ENCODE results near the gene RLN3. TPM values are rescaled to one million over a fixed set of nuclear protein-coding genes. Genes with fewer than 3 reads are reported as not detected.

Gene RLN3
- total and polyA plus RNA-seq, 2 of the 8 experiments (the other 6 are each of a cell fraction or from before 2014, with no cell fraction given), result not detected

GRCh38 chr19:13978351-13979243 lies 49.4 kb upstream of the RLN3 start:
- Histone ChIP-seq H3K56ac (replicated peaks; ENCODE audit: insufficient read length, low read depth, low read length) (peak overlapping the region; percentile 4), H2BK15ac (ENCODE audit: low read length) (peak overlapping the region; percentile 88; the same call in 1 of the 2 replicates), H3K23me2 (ENCODE audit: low read depth, low read length) (peaks cover 2% of the 10 kb centered on the region; the same call in 1 of the 2 replicates), H3K4me1 (replicated peaks in 1 of 4; ENCODE audit: control insufficient read depth in 3 of 4, insufficient read depth in 4 of 4, low read length in 3 of 4) (peaks cover 0 to 18% (median 10%) of the 10 kb centered on the region in 4 experiments; a peak in 4 of 7 replicates), H4K91ac (replicated peaks; ENCODE audit: insufficient read length, low read length) (peak overlapping the region; percentile 95), H3K79me1 (ENCODE audit: low read depth, low read length) (no peaks in the 10 kb centered on the region), H3K14ac (ENCODE audit: insufficient read length) (no peak overlapping the region), H3K4me2 (ENCODE audit: insufficient read depth in 1 of 2, low read depth in 2 of 2, low read length in 2 of 2) (peak overlapping the region; percentile 63 to 67), H2AK5ac (ENCODE audit: low read depth, low read length) (0 out of 2 replicates have a peak overlapping the region, but pooled peaks have one; percentile 86), H2BK5ac (ENCODE audit: low read depth, low read length) (peak overlapping the region; percentile 81; the same call in 1 of the 2 replicates), H3K27ac (ENCODE audit: low read depth, low read length) (peak overlapping the region; percentile 56; the same call in 1 of the 2 replicates), H2BK120ac (replicated peaks; ENCODE audit: low read depth, low read length) (no peak overlapping the region), H3K18ac (ENCODE audit: extremely low read depth, low read length) (peak overlapping the region; percentile 83), H4K5ac (ENCODE audit: insufficient read length, low read depth, low read length) (peak overlapping the region; percentile 48), H3K4me3 (ENCODE audit: extremely low read depth in 1 of 4, insufficient read depth in 2 of 4, low read depth in 3 of 4, low read length in 4 of 4) (peak overlapping the region; percentile 42 to 70 (median 44)), H3K36me3 (ENCODE audit: control insufficient read depth in 2 of 4, insufficient read depth in 4 of 4, low read length in 3 of 4) (peaks cover 0 to 7% (median 0%) of the 10 kb centered on the region in 4 experiments; a peak in 1 of 8 replicates), H4K8ac (ENCODE audit: extremely low read depth, insufficient read depth, low read length) (peak overlapping the region; percentile 81), H4K20me1 (replicated peaks in 1 of 2; ENCODE audit: control insufficient read depth in 1 of 2, insufficient read depth in 2 of 2, low read length in 2 of 2) (no peaks in the 10 kb centered on the region), H3K23ac (ENCODE audit: insufficient read length) (no peak overlapping the region), H3K4ac (replicated peaks; ENCODE audit: insufficient read length, low read depth, low read length) (no peak overlapping the region), H3K79me2 (ENCODE audit: control insufficient read depth in 1 of 2, insufficient read depth in 2 of 2, low read length in 2 of 2) (no peaks in the 10 kb centered on the region), H3K9me3 (ENCODE audit: insufficient read depth in 2 of 2, low read depth in 1 of 2, low read length in 1 of 2) (no peaks in the 10 kb centered on the region), H3K9ac (replicated peaks in 1 of 4; ENCODE audit: extremely low read depth in 1 of 4, low read depth in 3 of 4, low read length in 3 of 4) (peak overlapping the region in 3 of 4 experiments; percentile 31 to 51 (median 50); a peak in 4 of 7 replicates), H3K27me3 (replicated peaks in 1 of 4; ENCODE audit: control insufficient read depth in 3 of 4, extremely low read depth in 1 of 4, insufficient read depth in 3 of 4, low read length in 3 of 4) (no peaks in the 10 kb centered on the region), H2BK20ac (ENCODE audit: low read length) (no peak overlapping the region), H2AFZ (ENCODE audit: low read length) (no peak overlapping the region), H2BK12ac (ENCODE audit: low read depth, low read length) (no peak overlapping the region)
- POLR2A ChIA-PET (ENCODE audit: partially characterized antibody), result interaction anchor here (0.8 to 4.3 kb wide), 19 partner anchors 8 to 98 kb away, joined by 3 to 34 read pairs (median 5); partner anchors contain the start of genes DCAF15, PODNL1 and RFX1
- DNase-seq (ENCODE audit: low read depth in 1 of 2, low spot score in 2 of 2), result peak; percentile 94 to 98
- WGBS, 2 experiments (ENCODE audit: extremely low coverage in 1 of 2, insufficient coverage in 1 of 2, insufficient read length in 1 of 2, insufficient replicate concordance in 2 of 2, low coverage in 1 of 2, low lambda C conversion rate in 2 of 2, missing lambda C conversion rate in 1 of 2), result 4% methylated on average over 34 of the region's 74 CpGs; no CpG with 5 or more reads in 1 of the 2 experiments
- CTCF ChIA-PET (ENCODE audit: partially characterized antibody), result interaction anchor here (0.5 to 10.3 kb wide), 19 partner anchors 8 to 503 kb away, joined by 3 to 77 read pairs (median 4); partner anchors contain the start of gene IL27RA
- peak; percentile 39 for FAIRE-seq
- no peak for TF ChIP-seq GTF2F1 (IDR thresholded peaks at IDR 0.05; ENCODE audit: borderline replicate concordance, low read depth, low read length)
- TF ChIP-seq PHF8 (conservative IDR thresholded peaks at IDR 0.05; ENCODE audit: low read depth, low read length), result peak; percentile 53
- 0 out of 2 replicates have a peak, but pooled peaks have one; percentile 47 for TF ChIP-seq SP4 (IDR thresholded peaks at IDR 0.05; ENCODE audit: low read length)
- TF ChIP-seq CBX8 (IDR thresholded peaks at IDR 0.05; ENCODE audit: borderline replicate concordance, low read depth, low read length), result no peak
- peak; percentile 67; the same call in 1 of the 2 replicates for TF ChIP-seq RBBP5 (IDR thresholded peaks at IDR 0.05; ENCODE audit: borderline replicate concordance, low read depth, low read length)
- peak; percentile 23; the same call in 1 of the 2 replicates for TF ChIP-seq TBP (IDR thresholded peaks at IDR 0.05; ENCODE audit: low read depth, low read length)
- TF ChIP-seq, protein P1, sequence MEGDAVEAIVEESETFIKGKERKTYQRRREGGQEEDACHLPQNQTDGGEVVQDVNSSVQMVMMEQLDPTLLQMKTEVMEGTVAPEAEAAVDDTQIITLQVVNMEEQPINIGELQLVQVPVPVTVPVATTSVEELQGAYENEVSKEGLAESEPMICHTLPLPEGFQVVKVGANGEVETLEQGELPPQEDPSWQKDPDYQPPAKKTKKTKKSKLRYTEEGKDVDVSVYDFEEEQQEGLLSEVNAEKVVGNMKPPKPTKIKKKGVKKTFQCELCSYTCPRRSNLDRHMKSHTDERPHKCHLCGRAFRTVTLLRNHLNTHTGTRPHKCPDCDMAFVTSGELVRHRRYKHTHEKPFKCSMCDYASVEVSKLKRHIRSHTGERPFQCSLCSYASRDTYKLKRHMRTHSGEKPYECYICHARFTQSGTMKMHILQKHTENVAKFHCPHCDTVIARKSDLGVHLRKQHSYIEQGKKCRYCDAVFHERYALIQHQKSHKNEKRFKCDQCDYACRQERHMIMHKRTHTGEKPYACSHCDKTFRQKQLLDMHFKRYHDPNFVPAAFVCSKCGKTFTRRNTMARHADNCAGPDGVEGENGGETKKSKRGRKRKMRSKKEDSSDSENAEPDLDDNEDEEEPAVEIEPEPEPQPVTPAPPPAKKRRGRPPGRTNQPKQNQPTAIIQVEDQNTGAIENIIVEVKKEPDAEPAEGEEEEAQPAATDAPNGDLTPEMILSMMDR (IDR thresholded peaks at IDR 0.05; ENCODE audit: control extremely low read depth in 1 of 3, insufficient read depth in 1 of 3, low read depth in 1 of 3, low read length in 3 of 3), result 0 out of 4 replicates have a peak, but pooled peaks of 1 of the 3 experiments have one; percentile 3
